Activated T-cell treated with anti-CD3 and anti-CD28 coated beads for 1 hour (primary cell): ENCODE results near the gene CYP4F11.
"Not testable (repeated sequence)": the region's sequence is repeated elsewhere in the genome, so short reads cannot be mapped to it uniquely, and the experiment has no call there.

Source experiments
- DNase-seq: peaks from one replicate; pipeline ENCODE4 v3.0.0-alpha.2; 2020; ENCODE audit warnings: low read depth

CYP4F11 gene

DNA sequence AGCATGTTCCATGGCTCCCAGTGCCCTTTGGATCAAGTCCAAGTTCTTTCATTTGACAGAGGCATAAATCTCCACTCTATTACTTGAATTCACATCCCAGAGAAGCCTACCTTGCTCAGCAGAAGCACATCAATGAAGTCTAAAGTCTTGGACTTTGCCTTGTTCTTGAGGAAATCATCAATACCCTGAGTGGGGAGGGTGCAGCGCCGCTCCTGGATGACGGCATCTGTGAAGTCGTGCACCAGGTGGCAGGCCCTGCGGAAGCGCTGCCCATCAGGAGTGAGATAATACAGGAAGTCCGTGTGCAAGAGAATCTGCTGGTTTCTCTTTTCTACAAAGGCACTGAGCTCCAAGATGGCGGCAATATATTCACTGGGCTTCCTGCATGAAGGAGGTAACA is 10.6 kb downstream of the CYP4F11 start:
- DNase-seq = no peak

DNA sequence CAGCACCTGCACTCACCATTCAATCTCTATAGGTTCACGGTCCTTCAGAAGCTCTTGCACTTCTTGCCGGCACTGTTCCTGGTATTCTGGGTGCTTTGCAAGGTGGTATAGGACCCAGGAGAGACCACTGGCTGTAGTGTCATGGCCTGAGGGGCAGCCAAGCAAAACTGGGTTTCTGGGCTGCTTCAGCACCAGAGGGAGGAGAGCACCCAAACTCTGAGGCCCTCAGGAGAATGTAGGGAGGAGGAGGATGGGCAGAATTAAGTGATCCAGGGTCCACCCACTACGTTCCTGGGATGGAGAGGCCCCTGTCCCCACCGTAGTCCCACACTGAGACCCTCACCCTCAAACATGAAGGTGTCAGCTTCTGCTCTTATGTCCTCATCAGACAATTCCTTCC is 12.3 kb downstream of the CYP4F11 start:
- no peak for DNase-seq

DNA sequence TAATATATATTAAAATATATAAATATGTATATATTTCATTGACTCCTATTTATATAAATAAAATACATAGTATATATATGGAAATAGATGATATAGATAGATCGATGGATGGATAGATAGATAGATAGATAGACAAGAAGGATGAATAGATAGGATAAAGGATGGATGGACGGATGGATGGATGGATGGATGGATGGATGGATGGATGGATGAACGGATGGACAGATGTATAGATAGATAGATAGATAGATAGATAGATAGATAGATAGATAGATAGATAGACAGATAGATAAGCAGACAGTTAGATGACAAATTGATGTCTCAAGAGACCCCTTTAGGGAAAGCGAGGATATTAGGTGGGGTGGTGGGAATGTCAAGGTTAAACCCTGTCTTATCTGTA is 15.1 kb downstream of the CYP4F11 start:
- DNase-seq = no peak

DNA sequence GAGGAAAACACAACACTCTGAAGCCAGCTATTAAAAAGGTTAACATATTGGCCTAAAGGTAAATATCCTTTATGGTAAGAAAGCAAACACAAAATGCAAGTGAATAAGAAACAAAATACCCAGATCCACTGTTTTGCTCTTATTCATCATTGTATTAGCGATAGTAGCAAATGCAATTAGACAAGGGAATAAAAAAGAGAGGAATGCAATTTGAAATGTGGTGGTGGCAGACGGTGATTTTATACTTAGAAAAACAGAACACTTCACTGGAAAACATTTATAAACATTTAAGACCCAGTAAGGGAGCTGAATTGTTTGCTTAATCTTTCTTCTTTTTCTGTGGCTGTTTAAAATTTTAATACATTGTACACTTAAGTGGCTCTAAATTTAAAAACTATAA is 19.2 kb downstream of the CYP4F11 start:
- no peak for DNase-seq

DNA sequence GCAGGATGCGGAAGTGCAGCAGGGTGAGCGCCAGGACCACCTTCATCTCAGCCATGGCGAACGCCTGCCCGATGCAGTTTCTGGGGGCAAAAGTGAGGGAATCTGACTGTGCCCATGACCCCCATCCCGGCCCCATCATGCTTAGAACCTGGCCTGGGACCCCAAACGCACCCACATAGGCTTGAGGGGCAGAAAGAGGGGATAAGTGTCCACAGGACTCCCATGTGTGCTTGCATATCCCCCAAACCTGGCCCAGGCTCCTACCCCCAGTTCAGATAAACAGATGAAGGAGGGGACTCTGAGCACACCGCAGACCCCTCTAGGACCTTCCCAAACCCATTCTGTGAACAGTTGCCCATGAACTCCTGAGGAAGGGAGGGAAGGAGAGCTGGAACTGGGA is 20.5 kb downstream of the CYP4F11 start:
- DNase-seq = no peak

DNA sequence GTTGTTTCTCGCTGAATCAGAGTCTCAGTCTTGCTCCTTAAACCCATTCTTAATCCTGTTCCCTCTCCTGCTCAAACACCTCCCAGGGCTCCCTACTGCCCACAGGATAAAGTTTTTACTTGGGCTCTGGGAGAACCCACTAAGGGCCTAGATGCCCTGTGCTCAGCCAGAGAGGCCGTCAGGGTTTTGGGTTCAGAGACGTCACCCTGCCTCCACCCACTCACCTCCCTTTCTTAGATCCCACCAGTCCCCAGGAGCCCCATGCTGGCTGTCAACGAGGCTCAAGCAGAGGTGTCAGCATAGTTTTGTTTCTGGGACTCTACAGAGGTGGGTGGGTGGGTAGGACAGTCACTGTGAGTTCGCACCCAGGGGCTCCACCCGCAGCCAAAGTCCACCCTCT is 20.9 kb downstream of the CYP4F11 start:
- no peak for DNase-seq

DNA sequence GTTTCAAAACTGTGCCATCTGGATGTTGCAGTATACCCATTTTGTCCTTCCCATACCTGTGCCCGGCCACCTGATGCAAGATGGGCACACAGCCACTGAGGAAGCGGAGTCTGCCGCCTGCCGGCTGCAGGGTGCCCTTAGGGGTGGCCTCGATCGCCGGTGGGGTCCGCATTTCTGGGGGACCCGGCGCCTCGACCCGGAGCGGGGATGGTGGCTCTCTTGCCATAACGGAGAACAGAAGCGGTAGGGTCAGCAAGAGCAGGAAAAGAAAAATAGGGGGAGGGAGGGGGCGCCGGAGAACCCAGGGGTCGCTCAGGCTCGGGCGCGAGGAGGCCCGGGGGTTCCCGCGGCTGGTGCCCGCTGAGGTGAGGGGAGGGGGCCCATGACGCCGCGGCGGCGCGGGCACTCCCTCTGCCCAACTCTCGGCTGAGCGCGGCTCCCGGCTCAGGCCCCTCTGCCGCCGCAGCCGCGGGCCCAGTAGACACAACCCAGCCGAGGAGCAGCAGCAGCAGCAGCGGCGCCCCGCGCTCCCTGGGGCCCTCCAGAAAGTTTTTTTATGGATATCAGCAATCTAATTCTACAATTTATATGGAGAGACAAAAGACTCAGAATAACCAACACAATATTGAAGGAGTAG is 22.6 kb downstream of the CYP4F11 start:
- DNase-seq = no peak

DNA sequence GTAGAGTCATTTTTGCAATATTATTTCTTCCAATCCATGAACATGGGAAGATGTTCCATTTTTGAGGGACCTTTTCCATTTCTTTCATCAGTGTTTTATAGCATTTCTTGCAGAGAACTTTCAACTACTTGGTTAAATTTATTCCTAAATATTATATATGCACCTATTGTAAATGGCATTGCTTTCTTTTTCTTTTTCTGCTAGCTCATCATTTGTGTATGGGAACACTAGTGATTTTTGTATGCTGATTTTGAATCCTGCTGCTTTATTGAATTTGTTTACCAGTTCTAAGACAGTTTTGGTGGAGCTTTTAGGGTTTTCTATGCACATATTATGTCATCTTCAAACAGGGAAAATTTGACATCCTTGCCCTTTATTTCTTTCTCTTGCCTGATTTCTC is 29.3 kb downstream of the CYP4F11 start:
- no peak for DNase-seq

DNA sequence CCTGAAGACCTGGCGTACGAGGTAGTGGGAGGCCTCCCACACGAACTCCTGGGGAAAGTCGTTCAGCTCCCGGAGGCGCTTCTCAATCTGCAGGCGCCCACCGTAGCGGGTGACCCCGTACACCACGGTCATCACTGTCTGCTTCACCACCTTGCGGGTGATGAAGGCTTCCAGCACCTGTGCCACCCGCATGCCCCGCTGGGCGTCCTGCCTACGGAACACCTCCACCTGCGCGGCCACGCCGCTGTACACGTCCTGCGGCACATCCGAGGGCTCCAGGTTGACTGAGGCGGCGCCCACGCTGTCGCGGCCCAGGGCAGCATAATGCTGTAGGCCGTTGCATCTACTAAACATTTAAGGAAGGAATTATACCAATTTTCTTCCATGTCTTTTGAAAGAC is 31.4 kb downstream of the CYP4F11 start:
- DNase-seq = not testable (repeated sequence)

DNA sequence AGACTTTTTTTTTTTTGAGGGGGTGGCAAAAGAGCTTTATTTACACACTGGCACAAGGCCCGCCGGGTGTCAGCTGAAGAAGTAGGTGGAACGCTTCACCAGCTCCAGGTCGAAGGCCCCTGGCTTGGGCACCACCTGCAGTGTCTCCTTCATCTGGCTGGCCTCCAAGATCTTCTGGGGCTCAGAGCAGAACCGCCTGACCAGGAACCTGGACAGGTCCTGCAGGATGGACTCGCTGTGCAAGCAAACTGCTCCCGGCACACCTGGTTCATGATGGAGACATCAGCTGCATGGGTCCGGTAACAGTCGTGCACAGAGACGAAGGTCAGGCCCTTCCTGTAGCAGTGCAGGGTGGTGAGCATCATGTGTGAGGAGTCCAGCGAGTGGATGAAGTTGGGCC is 32.1 kb downstream of the CYP4F11 start:
- DNase-seq = no peak

DNA sequence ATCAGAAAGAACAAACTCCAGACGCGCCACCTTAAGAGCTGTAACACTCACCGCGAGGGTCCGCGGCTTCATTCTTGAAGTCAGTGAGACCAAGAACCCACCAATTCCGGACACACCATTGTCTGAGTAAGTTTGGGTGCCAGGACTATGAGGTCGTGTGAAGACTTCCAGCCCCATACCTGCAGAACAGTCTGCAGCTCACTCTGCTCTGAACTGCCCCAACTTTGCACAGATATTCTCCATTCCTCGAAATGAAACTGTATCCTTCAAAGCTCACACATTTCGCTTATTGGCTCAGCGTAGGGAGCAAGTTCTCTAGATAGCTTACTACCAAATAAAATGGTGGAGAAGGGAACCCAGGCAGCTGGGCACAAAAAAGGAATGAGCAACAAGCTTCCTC is 33.8 kb downstream of the CYP4F11 start:
- DNase-seq = no peak

DNA sequence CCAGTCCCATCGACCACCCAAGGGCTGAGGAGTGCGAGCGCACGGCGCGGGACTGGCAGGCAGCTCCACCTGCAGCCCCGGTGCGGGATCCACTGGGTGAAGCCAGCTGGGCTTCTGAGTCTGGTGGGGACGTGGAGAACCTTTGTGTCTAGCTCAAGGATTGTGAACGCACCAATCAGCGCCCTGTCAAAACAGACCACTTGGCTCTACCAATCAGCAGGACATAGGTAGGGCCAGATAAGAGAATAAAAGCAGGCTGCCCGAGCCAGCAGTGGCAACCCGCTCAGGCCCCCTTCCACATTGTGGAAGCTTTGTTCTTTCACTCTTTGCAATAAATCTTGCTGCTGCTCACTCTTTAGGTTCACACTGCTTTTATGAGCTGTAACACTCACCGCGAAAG is 34.3 kb downstream of the CYP4F11 start:
- not testable (repeated sequence) for DNase-seq

DNA sequence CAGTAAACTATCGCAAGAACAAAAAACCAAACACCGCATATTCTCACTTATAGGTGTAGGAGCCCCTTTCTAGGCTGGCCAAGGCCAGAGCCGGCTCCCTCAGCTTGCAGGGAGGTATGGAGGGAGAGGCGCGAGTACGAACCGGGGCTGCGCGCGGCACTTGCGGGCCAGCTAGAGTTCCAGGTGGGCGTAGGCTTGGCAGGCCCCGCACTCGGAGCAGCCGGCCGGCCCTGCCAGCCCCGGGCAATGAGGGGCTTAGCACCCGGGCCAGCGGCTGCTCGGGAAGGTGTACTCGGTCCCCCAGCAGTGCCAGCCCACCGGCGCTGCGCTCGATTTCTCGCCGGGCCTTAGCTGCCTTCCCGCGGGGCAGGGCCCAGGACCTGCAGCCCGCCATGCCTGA is 34.8 kb downstream of the CYP4F11 start:
- not testable (repeated sequence) for DNase-seq

DNA sequence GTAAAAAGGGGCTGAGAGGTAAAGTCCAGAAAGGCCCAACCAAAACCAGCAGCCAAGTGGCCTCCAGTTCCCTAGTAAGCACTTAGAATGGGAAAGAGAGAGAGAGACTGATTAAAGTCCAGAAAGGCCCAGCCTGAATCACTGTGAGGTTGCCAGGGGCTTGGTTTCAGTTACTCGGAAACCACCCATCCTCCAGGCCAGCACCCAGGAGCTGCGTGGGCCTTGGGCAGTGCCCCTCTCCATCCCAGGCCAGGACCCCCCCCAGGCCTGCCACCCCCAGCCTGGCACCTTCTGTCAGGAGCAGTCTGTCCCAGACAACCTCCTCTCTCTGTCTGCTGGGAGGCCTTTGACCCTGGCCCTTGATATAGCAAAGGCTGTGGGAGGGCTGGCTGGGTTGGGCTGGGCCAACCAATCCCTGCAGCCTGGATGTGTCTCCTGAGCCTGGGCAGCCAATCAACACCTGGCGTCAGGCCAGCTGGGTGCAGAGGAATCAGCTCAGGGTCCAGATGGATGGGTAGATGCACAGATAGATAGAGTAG is 36.5 kb downstream of the CYP4F11 start, which contains the start of gene CYP4F2:
Gene CYP4F2 (minus strand): TSS at position 337 of the 539 bp plus-strand sequence. CDS start 463 bp downstream, outside the sequence.
- no peak for DNase-seq

DNA sequence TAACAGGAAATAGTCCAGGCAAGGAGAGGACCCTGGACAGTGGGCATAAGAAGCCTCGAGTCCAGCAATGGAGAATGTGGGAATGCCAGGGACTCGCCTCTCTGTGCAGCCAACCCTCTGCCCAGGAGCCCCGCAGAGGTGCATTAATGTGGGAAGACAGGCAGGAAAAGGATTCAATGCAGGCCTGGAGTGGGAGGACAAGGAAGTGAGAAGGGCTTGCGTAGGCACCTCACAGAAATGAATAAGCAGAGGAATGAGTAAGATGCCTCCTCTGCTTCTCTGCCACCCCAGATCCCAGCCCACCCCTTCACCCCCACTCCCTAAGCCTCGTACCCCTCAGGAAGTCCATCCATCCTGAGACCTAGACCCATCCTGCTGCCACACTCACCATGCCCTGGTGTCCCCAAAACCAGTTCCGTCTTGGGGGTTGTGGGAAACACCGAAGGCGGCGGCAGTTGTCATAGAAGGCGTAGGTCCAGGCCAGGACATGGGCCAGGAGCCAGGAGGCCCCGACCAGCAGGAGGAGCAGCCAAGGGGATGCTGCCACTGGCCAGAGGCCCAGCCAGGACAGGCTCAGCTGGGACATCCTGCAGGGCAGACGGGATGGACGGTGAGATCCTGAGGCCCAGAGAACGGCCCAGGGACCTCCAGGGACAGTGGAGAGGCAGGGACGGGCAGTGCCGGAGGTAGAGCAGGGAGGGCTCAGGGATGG is 37.1 kb downstream of the CYP4F11 start:
- DNase-seq = no peak

DNA sequence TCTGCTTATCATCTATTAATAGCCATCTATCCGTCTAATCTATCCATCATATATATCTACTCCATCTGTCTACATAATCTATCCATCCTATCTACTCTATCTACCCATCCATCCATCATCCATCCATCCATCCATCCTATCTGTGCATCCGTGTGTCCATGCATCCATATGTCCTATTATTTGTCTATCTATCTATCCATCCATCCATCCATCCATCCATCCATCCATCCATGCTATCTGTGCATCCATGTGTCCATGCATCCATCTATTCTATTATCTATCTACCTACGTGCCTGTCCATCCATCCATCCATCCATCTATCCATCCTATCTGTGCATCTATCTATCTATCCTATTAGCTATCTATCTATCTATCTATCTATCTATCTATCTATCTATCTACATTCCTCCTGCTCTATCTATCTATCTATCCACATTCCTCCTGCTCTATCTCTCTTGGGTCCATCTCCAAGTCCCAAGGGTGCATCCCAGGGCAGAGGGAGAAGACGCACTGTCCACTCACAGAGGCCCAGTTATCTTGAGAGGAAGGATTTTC is 38.4 kb downstream of the CYP4F11 start:
- DNase-seq = no peak

DNA sequence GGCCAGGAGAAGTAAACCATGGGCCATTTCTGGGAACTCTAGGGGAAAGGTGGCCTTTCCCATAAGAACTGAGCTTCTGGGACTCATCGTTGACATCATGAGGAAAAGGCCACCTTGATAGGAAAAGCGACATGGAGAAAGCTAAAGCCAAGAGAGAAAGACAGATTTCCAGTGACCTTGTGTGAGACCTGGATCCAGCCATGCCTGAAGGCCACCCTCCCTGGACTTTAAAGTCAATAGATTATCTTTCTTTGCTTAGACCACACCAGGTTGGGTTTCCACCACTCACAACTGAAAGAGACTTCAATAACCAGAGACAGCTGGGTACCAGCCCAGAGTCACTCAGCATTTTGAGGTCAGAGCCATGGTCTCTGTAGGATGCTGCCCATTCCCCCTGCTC is 40.0 kb downstream of the CYP4F11 start:
- no peak for DNase-seq

DNA sequence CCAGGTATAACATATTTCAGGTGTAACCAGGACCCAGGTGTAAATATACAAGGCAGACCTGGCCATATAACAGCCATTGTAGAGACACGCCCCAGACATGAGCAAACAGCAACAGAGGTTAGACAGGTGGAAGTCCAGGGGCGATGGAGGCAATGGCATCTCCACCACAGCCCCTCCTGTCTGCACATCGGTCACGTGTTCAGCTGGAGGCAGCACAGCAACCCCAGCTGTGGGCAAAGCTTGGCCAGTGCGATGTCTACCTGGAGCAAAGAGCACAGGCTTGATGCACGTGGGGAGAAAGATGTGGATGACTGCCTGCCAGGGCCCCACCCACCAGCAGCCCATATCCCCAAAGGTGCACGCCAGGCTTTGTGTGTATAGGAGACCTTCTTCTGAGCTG is 40.9 kb downstream of the CYP4F11 start:
- DNase-seq = no peak

DNA sequence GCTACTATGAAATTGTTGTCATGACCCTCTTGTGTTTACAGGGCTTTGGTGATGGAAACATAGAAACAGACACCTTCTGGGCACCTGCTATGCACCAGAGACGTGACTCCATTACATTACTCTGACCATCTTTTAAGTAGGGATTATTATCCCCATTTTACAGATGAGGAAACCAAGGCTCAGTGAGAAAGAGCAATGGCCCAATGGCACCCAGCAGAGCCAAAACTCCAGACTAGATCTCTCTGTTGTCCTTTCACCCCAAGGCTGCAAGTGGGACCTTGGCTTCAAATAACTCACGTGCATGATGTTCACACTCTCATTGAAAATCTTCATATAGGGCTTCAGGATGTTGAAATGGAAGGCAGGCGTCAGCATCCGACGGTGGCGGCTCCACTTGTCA is 42.3 kb downstream of the CYP4F11 start:
- no peak for DNase-seq

DNA sequence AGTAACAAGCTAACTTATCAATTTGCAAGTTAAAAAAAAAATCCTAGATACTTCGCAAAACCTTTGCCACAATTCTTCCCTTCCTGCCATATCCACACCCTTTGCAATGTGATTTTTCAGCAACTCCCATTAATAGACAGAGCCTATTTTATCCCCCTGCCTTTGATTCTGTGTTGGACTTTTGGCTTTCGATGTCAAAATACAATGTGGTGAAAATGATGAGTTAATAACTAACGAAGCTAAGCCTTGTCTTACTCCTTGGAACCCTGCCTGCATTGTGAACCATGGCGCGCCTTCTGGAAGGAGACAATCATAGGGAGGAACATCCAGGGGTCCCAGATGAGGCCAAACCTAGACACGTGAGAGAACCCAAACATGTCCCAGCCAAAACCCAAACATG is 42.9 kb downstream of the CYP4F11 start:
- no peak for DNase-seq

DNA sequence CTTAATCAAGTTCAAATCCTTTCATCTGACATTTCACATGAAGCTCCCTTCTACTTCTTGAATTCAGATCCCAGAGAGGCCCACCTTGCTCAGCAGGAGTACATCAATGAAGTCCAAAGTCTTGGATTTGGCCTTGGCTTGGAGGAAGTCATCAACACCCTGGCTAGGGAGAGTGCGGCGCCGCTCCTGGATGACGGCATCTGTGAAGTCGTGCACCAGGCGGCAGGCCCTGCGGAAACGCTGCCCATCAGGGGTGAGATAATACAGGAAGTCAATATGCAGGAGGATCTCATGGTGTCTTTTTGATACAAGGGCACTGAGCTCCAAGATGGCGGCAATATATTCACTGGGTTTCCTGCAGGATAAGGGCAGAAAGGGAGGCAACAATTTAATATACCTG is 45.0 kb downstream of the CYP4F11 start:
- DNase-seq = not testable (repeated sequence)

DNA sequence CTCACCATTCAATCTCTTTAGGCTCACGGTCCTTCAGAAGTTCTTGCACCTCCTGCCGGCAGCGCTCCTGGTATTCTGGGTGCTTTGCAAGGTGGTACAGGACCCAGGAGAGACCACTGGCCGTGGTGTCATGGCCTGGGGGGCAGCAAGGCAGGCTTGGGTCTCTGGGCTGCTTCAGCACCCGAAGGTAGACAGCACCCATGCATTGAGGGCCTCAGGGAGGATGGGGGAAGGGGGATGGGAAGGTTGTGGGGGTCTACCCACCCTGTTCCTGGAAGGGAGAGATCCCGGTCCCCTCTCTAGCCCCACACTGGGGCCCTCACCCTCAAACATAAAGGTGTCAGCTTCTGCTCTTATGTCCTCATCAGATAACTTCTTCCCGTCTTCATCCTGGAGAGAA is 48.4 kb downstream of the CYP4F11 start:
- DNase-seq = no peak

DNA sequence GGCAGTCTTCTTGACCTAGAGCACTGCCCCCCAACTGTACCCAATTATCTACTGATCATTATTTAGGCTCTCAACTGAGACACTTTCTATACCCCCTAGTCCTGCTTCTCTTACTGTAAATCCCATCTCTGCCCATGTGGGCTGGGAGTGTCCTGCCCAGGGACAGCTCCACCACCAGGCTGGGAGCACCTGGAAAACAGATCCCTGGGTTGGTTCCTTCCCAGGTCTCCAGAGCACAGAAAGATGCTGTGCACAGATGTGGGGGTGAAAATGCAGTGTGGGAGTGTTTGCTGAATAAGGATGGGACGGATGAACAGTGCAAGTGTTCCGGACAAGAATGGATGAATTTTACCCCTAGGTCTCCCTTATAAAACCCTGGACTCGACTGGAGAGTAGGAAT is 49.2 kb downstream of the CYP4F11 start:
- no peak for DNase-seq
